ENCODE measurements around the gene EMC9.

- TF ChIP-seq EZH2 (IDR thresholded peaks at IDR 0.05) (no peak), POLR2AphosphoS5 (IDR thresholded peaks at IDR 0.05; ENCODE audit: borderline replicate concordance, low read depth, low read length) (no peak)
Observed at GRCh38 chr14:24150061-24150460, 8.7 kb upstream of the EMC9 start.
